Stimulated activated CD4-positive, alpha-beta T cell treated with anti-CD3 and anti-CD28 coated beads, TNF-alpha, amount 100 ng/mL, for 1 hour (primary cell): ENCODE data around the gene USE1.

Experiments
- DNase-seq, 3 donors: peaks; one replicate each; pipeline ENCODE4 v3.0.0-alpha.2; 2020; ENCODE audit warnings: low read depth in 3 of 3, low spot score in 1 of 3

The USE1 gene

DNA sequence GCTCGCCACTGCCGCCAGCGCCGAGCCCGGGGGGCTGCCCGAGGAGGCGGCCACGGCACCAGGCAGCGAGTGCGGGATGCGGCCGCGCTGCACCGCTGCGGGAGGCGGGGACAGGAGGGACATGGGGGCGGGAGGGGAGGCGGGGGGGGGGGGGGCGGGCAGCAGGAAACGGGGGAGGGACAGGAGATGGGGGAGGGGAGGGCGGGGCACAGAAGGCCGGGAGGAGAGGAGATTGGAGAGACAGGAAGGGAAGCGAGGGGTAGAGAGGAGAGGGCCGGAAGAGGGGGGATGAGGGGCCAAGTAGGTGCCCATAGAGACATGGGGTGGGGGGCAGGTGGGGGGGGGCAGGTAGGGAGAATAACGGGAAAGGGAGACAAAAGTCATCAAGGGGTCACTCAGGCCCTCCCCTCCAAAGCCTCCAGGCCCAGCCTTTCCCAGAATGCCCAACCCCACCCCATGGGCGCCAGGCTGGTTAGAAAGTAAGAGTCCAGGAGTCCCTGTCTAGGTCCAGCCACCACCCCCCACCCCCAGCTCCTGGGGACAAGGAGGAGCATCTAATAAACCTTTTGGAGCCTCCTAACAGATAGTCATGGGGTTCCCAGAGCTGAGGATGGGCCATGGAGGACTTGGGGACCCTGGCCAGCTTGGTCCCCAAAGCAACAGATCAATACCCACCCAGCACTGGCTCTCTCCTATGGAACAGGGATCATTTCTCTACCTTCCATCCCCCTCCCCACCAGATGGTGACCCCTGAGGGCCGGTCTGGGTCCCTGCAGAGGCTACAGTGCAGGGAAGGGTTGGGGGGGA is 21.0 kb downstream of the USE1 start:
- DNase-seq = no peak

GRCh38 chr19:17236811-17237543 is 21.8 kb downstream of the USE1 start:
- no peak for DNase-seq

GRCh38 chr19:17237747-17238706 is 22.9 kb downstream of the USE1 start:
- DNase-seq = no peak

DNA sequence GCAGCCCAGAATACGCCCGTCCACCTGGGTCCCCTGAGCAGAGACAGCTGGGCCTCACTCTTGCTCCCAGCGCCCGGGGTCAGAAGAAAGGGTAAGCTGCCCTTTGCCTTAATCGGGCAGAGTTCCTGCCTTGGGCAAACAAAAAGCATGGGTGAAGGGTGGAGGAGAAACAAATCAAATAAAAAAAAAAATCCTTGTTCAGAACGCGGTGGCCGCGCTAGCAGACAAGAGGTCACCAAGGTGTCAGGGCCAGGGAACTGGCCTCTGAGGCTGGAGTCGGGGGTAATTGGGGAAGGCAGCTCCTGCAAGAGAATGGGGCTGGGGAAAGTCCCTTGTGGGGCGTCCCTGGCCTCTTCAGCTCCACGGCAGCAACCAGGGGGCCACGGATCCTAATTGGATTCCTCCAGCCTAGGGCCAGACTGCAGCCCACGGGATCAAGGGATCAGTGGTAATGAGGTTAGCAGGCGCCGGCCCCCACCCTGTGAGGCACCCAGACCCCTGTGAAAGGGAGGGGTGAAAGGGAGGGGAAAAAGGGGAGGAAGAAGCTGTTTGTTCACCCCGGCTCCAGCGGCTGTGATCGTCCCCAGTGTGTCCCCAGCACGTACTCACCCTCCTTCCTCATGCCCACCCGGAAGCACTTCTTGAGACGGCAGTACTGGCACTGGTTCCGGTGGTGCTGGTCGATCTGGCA is 25.1 kb downstream of the USE1 start:
- no peak for DNase-seq

GRCh38 chr19:17240826-17241399 is 25.8 kb downstream of the USE1 start:
- no peak for DNase-seq

- no peak for DNase-seq
Observed at GRCh38 chr19:17242431-17243208, 27.5 kb downstream of the USE1 start.

- no peak for DNase-seq
Observed at GRCh38 chr19:17243211-17243829, 28.2 kb downstream of the USE1 start.

GRCh38 chr19:17243830-17244617 is 28.9 kb downstream of the USE1 start:
- no peak for DNase-seq

- DNase-seq = no peak
Observed at GRCh38 chr19:17244618-17245534, 29.7 kb downstream of the USE1 start.

GRCh38 chr19:17245535-17245984 is 30.4 kb downstream of the USE1 start, which contains the start of gene NR2F6:
NR2F6 (minus strand) TSS chr19:17245919; CDS start chr19:17245220, 699 bp downstream.
- DNase-seq = peak in 1 of 3 donors; percentile 21

DNA sequence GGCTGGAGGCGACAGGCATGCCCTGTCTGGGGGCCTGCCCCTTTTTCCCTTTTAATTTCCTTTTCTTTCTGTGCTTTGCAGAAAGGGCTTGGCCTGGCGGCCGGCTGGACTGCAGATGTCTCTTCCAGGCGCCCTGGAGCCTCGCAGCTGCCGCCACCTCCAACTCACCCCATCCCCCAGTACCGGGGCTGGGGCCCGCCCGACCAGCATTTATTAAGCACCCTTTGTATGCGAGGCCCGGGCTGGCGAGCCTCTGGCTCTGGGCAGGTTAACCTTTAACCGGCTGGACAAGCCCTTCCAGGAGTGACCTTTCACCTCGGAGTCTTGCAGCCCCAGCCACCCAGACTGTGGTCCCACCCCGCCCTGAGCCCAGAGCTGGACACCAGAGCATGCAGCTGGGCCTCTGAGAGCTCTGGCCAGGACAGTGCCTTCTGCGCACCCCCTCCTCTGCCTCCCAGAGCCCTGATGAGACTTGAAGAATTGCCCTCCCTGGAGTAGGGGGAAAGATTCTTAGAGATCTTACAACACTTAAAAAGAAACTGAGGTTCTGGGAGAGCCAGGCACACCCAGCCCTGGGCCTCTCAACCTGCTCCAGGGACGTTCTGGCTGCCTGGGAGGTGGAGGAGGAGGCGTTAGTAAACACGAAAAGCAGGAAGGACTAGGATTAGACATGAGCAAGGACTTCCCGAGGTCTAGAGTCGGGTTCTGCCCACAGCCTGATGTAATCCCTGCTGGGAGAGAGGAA is 31.7 kb downstream of the USE1 start:
- no peak for DNase-seq

DNA sequence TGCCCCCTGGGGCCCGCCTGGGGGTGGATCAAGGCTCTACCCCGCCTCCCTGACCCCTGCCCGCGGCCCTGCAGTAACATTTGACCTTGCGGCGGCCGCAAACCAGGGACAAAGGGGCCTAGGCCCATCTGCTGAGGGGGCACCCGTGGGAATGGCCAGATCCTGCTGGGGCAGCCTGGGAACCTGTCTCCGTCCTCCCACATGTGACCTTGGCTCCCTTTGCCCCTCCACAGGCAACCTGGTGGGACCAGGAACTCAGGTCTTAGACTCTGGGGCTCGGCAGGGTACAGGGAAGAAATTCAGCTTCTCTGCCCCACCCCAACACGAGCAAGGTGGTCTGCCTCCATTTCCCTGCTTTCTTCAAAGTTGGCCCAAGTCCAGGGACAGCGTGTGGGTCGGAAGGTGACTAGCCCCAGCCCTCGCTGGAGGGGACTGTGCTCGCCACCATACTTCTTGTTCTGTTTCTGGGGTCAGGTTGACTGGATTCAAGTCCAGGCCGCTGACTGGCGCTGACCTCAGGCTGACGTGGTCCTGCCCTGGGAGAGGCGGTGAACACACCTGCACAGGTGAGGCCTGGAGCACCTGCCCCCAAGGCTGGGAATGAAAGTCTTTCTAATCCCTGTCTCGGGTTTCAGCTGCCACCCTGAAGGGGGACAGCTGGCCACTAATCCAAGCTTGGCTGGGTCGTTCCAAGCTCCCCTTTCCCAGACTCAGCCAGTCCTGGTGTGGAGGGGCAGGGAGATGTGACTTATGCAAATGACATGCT is 33.0 kb downstream of the USE1 start:
- DNase-seq = no peak

- no peak for DNase-seq
Observed at GRCh38 chr19:17249887-17250548, 34.9 kb downstream of the USE1 start.

GRCh38 chr19:17254636-17255035 is 39.5 kb downstream of the USE1 start:
- DNase-seq = no peak

- DNase-seq = no peak
Observed at GRCh38 chr19:17255150-17255621, 40.0 kb downstream of the USE1 start.
